GM12892 (cell line): ENCODE results near the gene DCDC2.

Experiments
- POLR2A ChIP-seq: IDR thresholded peaks from 2 replicates; pipeline ENCODE4 v1.6.1; 2011; ENCODE audit warnings: low read depth, low read length, control low read depth
- POLR2AphosphoS5 ChIP-seq: IDR thresholded peaks from 2 replicates; pipeline ENCODE4 v1.6.1; 2011; ENCODE audit warnings: low read depth, low read length, control low read depth

DNA sequence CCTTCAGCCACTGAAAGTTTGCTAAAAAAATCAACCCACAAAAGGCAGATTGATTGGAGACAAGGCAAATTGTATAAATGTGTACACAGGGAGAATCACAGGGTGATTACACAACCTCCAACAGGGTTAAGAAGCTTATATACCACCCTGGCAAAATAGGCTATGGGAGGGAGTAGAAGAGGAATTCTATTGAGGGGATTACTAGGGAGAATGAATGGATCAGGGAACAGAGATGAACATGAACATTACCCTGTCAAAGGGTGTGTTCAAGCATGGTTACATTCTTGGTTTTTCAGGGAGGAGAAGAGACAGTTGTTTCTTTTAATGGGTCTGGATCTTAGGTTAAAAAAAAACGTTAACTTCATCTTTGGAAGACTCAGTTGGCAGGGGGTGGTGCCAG is 39.8 kb upstream of the DCDC2 start:
- TF ChIP-seq POLR2AphosphoS5 (no peak), POLR2A (no peak)
